RWPE2 (cell line): ENCODE results near the gene TAOK1.

ENCODE experiments used
- ATAC-seq: fragments of 200-7000 bp; cut with Tn5 transposase; 3 replicates; pipeline ENCODE4 v1.9.1; 2021; ENCODE audit warnings: low read depth
- DNase-seq: peaks from one replicate; pipeline ENCODE4 v3.0.0-alpha.2; 2020; ENCODE audit warnings: low spot score
- H3K27ac ChIP-seq: fragments of 450-650 bp; 2 replicates; pipeline ENCODE4 v1.5.1; 2017; ENCODE audit warnings: mild to moderate bottlenecking; ENCODE audit not compliant: poor library complexity, severe bottlenecking
- H3K27me3 ChIP-seq: fragments of 250-450 bp; sonication (Bioruptor Pico); 2 replicates; pipeline ENCODE4 v1.5.1; 2021; ENCODE audit warnings: mild to moderate bottlenecking, moderate library complexity; ENCODE audit not compliant: insufficient read depth, poor library complexity, severe bottlenecking
- H3K36me3 ChIP-seq: fragments of 250-450 bp; sonication (Bioruptor Pico); 2 replicates; pipeline ENCODE4 v1.5.1; 2020; ENCODE audit warnings: low read depth, mild to moderate bottlenecking, moderate library complexity
- H3K4me1 ChIP-seq: fragments of 250-450 bp; sonication (Bioruptor Pico); 2 replicates; pipeline ENCODE4 v1.5.1; 2021; ENCODE audit warnings: mild to moderate bottlenecking, moderate library complexity; ENCODE audit not compliant: insufficient read depth, poor library complexity, severe bottlenecking
- H3K4me3 ChIP-seq: fragments of 250-450 bp; sonication (Bioruptor Pico); 2 replicates; pipeline ENCODE4 v1.5.1; 2021; ENCODE audit warnings: mild to moderate bottlenecking, moderate library complexity; ENCODE audit not compliant: severe bottlenecking
- H3K9me3 ChIP-seq: fragments of 250-450 bp; sonication (Bioruptor Pico); 2 replicates; pipeline ENCODE4 v1.5.1; 2021; ENCODE audit warnings: mild to moderate bottlenecking, moderate library complexity; ENCODE audit not compliant: severe bottlenecking
- CTCF ChIP-seq: fragments of 450-650 bp; IDR thresholded peaks from one replicate; pipeline ENCODE4 v1.5.1; 2017; ENCODE audit warnings: mild to moderate bottlenecking, moderate library complexity; ENCODE audit not compliant: poor library complexity, severe bottlenecking

Gene TAOK1

GRCh38 chr17:29575511-29576213 lies 185.5 kb downstream of the TAOK1 start:
- ATAC-seq (no peak), DNase-seq (no peak)
- H3K36me3 ChIP-seq: peaks cover 71% of the 10 kb centered on the region
- H3K4me3 ChIP-seq: no peak overlapping the region
- H3K27ac ChIP-seq: no peak overlapping the region
- no peaks in the 10 kb centered on the region for H3K27me3 ChIP-seq
- no peaks in the 10 kb centered on the region for H3K9me3 ChIP-seq
- TF ChIP-seq CTCF: no peak
- H3K4me1 ChIP-seq: no peaks in the 10 kb centered on the region

- H3K36me3 ChIP-seq: peaks cover 79% of the 10 kb centered on the region
- no peak for TF ChIP-seq CTCF
- no peak for ATAC-seq
- no peaks in the 10 kb centered on the region for H3K9me3 ChIP-seq
- H3K27me3 ChIP-seq: no peaks in the 10 kb centered on the region
- no peak for DNase-seq
- no peaks in the 10 kb centered on the region for H3K4me1 ChIP-seq
- H3K4me3 ChIP-seq: no peak overlapping the region
- no peak overlapping the region for H3K27ac ChIP-seq
These were observed 186.2 kb downstream of the TAOK1 start for GRCh38 chr17:29576214-29577000.

GRCh38 chr17:29577001-29577370 lies 186.8 kb downstream of the TAOK1 start:
- TF ChIP-seq CTCF: no peak

GRCh38 chr17:29577385-29578211 lies 187.4 kb downstream of the TAOK1 start:
- DNase-seq (no peak), ATAC-seq (no peak)
- Histone ChIP-seq H3K27me3 (no peaks in the 10 kb centered on the region), H3K36me3 (peaks cover 91% of the 10 kb centered on the region), H3K4me3 (no peak overlapping the region), H3K4me1 (peaks cover 10% of the 10 kb centered on the region), H3K27ac (no peak overlapping the region), H3K9me3 (no peaks in the 10 kb centered on the region)
- TF ChIP-seq CTCF: no peak

More at GRCh38 chr17:29577001-29577370, 186.8 kb downstream of the TAOK1 start:
- Histone ChIP-seq H3K9me3 (no peaks in the 10 kb centered on the region), H3K36me3 (peaks cover 85% of the 10 kb centered on the region), H3K4me1 (peaks cover 5% of the 10 kb centered on the region), H3K27me3 (no peaks in the 10 kb centered on the region), H3K27ac (no peak overlapping the region), H3K4me3 (no peak overlapping the region)
- ATAC-seq (no peak), DNase-seq (no peak)
